ENCODE results near the gene SCRT2. TPM values are rescaled to one million over a fixed set of nuclear protein-coding genes. Genes with fewer than 3 reads are reported as not detected.

Gene SCRT2
- polyA plus RNA-seq, 1 donor from 2014 or later = 2.5 TPM

DNA sequence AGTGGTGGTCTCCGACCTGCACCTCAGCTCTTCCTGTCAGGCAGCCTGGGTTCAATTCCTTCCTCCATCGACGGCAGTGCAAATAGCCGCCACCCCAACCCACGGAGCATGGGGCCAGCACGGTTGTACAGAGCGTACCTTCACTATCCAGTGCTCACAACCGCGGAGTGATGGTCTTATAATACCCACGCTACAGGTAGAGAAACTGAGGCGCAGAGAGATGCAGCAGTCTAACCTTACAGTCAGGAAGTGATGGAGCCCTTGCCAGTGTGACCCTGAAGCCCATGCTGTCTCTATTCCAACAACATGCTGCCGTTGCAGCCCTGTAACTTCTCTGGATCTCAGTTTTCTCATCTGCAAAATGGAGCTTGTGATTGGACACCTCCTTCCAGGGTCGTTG lies 11.0 kb downstream of the SCRT2 start:
- Histone ChIP-seq H3K9me3 (ENCODE audit: low read length) (no peaks in the 10 kb centered on the region), H3K9ac (ENCODE audit: low read length) (no peak overlapping the region), H3K27me3 (ENCODE audit: insufficient read depth, low read depth, low read length) (peaks cover 14% of the 10 kb centered on the region), H3K4me3 (ENCODE audit: low read length) (no peak overlapping the region), H2AFZ (ENCODE audit: low read depth, low read length) (no peak overlapping the region), H4K20me1 (ENCODE audit: insufficient read depth) (peaks cover 35% of the 10 kb centered on the region), H3K27ac (ENCODE audit: low read length) (no peak overlapping the region), H3K9me2 (ENCODE audit: insufficient read depth, low read length) (no peaks in the 10 kb centered on the region), H3K4me2 (ENCODE audit: low read length) (no peak overlapping the region), H3K36me3 (ENCODE audit: insufficient read depth, low read length) (peaks cover 5% of the 10 kb centered on the region), H3K79me2 (replicated peaks; ENCODE audit: insufficient read depth, low read length) (no peaks in the 10 kb centered on the region), H3F3A (ENCODE audit: insufficient read depth, low read length, poor library complexity, severe bottlenecking) (no peaks in the 10 kb centered on the region)
- TF ChIP-seq POLR2AphosphoS5 (IDR thresholded peaks at IDR 0.05) (peak; percentile 16), MXI1 (conservative IDR thresholded peaks at IDR 0.05; ENCODE audit: poor library complexity, severe bottlenecking) (no peak), SMC3 (conservative IDR thresholded peaks at IDR 0.05; ENCODE audit: poor library complexity) (no peak)

DNA sequence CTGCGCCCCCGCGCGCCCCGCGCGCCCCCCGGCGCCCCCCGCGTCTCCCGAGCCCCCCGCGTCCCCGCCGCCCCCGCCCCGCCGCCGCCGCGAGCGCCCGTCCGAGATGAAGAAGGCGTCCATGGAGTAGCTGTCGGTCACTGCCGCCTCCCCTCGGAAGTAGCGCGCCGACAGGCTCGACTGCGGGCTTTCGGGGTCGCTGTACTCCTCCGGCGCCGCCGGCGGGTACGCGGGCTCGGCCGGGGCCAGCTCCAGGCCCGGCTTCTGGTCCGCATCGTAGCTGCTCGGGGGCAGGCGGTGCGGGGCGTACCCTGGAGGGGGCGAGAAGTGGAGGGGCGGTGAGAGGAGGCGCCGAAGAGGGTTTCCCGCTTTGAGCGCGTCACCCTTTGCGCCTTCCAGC lies 11.5 kb downstream of the SCRT2 start:
- Histone ChIP-seq H3F3A (ENCODE audit: insufficient read depth, low read length, poor library complexity, severe bottlenecking) (no peaks in the 10 kb centered on the region), H3K9me2 (ENCODE audit: insufficient read depth, low read length) (no peaks in the 10 kb centered on the region), H3K4me3 (ENCODE audit: low read length) (no peak overlapping the region), H3K4me2 (ENCODE audit: low read length) (no peak overlapping the region), H2AFZ (ENCODE audit: low read depth, low read length) (no peak overlapping the region), H3K36me3 (ENCODE audit: insufficient read depth, low read length) (peaks cover 5% of the 10 kb centered on the region), H4K20me1 (ENCODE audit: insufficient read depth) (peaks cover 31% of the 10 kb centered on the region), H3K27me3 (ENCODE audit: insufficient read depth, low read depth, low read length) (peaks cover 14% of the 10 kb centered on the region), H3K9me3 (ENCODE audit: low read length) (no peaks in the 10 kb centered on the region), H3K27ac (ENCODE audit: low read length) (no peak overlapping the region), H3K9ac (ENCODE audit: low read length) (no peak overlapping the region), H3K79me2 (replicated peaks; ENCODE audit: insufficient read depth, low read length) (no peaks in the 10 kb centered on the region)
- TF ChIP-seq MXI1 (conservative IDR thresholded peaks at IDR 0.05; ENCODE audit: poor library complexity, severe bottlenecking) (no peak), TAF1 (IDR thresholded peaks at IDR 0.05; ENCODE audit: low read depth) (no peak), RAD21 (conservative IDR thresholded peaks at IDR 0.05) (no peak), EZH2 (IDR thresholded peaks at IDR 0.05; ENCODE audit: borderline replicate concordance, insufficient read depth, low read length, poor library complexity, severe bottlenecking) (no peak), POLR2AphosphoS5 (IDR thresholded peaks at IDR 0.05) (no peak), SMC3 (conservative IDR thresholded peaks at IDR 0.05; ENCODE audit: poor library complexity) (no peak), EP300 (conservative IDR thresholded peaks at IDR 0.05; ENCODE audit: poor library complexity, severe bottlenecking) (no peak)
- TF ChIP-seq, protein P1, sequence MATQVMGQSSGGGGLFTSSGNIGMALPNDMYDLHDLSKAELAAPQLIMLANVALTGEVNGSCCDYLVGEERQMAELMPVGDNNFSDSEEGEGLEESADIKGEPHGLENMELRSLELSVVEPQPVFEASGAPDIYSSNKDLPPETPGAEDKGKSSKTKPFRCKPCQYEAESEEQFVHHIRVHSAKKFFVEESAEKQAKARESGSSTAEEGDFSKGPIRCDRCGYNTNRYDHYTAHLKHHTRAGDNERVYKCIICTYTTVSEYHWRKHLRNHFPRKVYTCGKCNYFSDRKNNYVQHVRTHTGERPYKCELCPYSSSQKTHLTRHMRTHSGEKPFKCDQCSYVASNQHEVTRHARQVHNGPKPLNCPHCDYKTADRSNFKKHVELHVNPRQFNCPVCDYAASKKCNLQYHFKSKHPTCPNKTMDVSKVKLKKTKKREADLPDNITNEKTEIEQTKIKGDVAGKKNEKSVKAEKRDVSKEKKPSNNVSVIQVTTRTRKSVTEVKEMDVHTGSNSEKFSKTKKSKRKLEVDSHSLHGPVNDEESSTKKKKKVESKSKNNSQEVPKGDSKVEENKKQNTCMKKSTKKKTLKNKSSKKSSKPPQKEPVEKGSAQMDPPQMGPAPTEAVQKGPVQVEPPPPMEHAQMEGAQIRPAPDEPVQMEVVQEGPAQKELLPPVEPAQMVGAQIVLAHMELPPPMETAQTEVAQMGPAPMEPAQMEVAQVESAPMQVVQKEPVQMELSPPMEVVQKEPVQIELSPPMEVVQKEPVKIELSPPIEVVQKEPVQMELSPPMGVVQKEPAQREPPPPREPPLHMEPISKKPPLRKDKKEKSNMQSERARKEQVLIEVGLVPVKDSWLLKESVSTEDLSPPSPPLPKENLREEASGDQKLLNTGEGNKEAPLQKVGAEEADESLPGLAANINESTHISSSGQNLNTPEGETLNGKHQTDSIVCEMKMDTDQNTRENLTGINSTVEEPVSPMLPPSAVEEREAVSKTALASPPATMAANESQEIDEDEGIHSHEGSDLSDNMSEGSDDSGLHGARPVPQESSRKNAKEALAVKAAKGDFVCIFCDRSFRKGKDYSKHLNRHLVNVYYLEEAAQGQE (IDR thresholded peaks at IDR 0.05; ENCODE audit: borderline replicate concordance) = no peak
- TF ChIP-seq, protein P2, sequence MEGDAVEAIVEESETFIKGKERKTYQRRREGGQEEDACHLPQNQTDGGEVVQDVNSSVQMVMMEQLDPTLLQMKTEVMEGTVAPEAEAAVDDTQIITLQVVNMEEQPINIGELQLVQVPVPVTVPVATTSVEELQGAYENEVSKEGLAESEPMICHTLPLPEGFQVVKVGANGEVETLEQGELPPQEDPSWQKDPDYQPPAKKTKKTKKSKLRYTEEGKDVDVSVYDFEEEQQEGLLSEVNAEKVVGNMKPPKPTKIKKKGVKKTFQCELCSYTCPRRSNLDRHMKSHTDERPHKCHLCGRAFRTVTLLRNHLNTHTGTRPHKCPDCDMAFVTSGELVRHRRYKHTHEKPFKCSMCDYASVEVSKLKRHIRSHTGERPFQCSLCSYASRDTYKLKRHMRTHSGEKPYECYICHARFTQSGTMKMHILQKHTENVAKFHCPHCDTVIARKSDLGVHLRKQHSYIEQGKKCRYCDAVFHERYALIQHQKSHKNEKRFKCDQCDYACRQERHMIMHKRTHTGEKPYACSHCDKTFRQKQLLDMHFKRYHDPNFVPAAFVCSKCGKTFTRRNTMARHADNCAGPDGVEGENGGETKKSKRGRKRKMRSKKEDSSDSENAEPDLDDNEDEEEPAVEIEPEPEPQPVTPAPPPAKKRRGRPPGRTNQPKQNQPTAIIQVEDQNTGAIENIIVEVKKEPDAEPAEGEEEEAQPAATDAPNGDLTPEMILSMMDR (IDR thresholded peaks at IDR 0.05; ENCODE audit: poor library complexity, severe bottlenecking) = no peak
